ENCODE results near the gene RARG. TPM values are rescaled to one million over a fixed set of nuclear protein-coding genes. Genes with fewer than 3 reads are reported as not detected.
A peak's percentile ranks its signal among the peaks of the same experiment; 100 is the strongest.

Gene RARG
- total and polyA plus RNA-seq, 9 donors, result 8.7 to 37.0 (median 25.8) TPM

DNA sequence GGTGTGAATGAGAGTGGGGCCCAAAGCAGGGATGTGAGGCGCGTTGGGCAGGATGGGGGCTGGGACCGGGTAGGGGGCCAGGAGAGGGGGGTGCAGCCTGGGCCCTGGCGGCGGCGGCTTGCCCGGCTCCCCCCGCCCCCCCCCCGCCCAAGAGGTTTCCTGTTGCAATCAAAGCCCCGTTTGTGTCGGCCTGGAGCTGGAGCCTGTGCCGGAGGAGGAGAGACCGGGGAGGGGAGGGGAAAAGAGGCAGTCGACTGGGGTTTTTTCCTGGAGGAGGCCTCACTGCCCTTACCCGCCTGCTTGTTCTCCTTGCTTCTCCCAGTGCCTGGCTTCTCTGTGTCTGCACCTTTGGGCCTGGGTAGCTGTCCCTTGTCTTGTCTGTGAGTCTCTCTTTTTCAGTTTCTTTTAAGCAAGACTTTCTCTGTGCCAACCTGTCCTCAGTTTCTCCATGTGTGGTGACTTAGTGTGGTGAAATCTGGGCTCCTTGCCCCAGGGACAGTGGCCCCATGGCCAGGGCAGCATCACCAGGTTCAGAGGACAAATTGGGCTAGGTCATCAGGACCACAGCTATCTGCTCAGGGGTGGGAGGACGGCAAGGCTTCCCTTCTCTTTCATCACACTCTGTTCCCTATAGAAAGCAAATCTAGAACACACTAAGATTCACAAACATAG is 8.5 kb downstream of the RARG start:
- Histone ChIP-seq H3K4me3 (no peak overlapping the region), H3K9me3 (no peaks in the 10 kb centered on the region), H3K27ac (peak overlapping the region in 1 of 2 donors; percentile 99), H3K36me3 (no peaks in the 10 kb centered on the region), H3K27me3 (no peaks in the 10 kb centered on the region), H3K4me1 (ENCODE audit: insufficient read depth) (peaks cover 4% of the 10 kb centered on the region)
- peak in 2 of 5 donors; percentile 35 to 56 for DNase-seq
- 29 to 36% (median 31%) methylated on average over 16 of the region's 16 CpGs for WGBS, 3 donors
- intact Hi-C loops (cut with DNase I), result no loop called here
- no peak for TF ChIP-seq POLR2A (IDR thresholded peaks at IDR 0.05)
- TF ChIP-seq EP300 (IDR thresholded peaks at IDR 0.05), result no peak
- no peak for TF ChIP-seq CTCF (IDR thresholded peaks at IDR 0.05)

- no peak overlapping the region for H3K4me3 ChIP-seq
- H3K27ac ChIP-seq, result peak overlapping the region; percentile 43 to 99
- intact Hi-C loops (cut with DNase I), result no loop called here
- DNase-seq, result no peak
- H3K9me3 ChIP-seq, result no peaks in the 10 kb centered on the region
- peaks cover 6% of the 10 kb centered on the region for H3K4me1 ChIP-seq (ENCODE audit: insufficient read depth)
- no peaks in the 10 kb centered on the region for H3K36me3 ChIP-seq
- TF ChIP-seq EP300 (IDR thresholded peaks at IDR 0.05) (no peak), POLR2A (IDR thresholded peaks at IDR 0.05) (no peak), CTCF (IDR thresholded peaks at IDR 0.05) (no peak)
- H3K27me3 ChIP-seq, result no peaks in the 10 kb centered on the region
- 60 to 77% (median 72%) methylated on average over 4 of the region's 4 CpGs for WGBS, 3 donors
Measured at GRCh38 chr12:53222806-53223261, 9.2 kb downstream of the RARG start.

GRCh38 chr12:53222170-53222721 is 9.8 kb downstream of the RARG start:
- WGBS, 3 donors, result 36 to 45% (median 44%) methylated on average over 5 of the region's 5 CpGs
- intact Hi-C loops (cut with DNase I), result no loop called here
- H3K4me3 ChIP-seq, result peak overlapping the region; percentile 79
- peak overlapping the region; percentile 83 to 99 for H3K27ac ChIP-seq
- H3K27me3 ChIP-seq, result no peaks in the 10 kb centered on the region
- no peaks in the 10 kb centered on the region for H3K9me3 ChIP-seq
- H3K4me1 ChIP-seq (ENCODE audit: insufficient read depth), result peaks cover 12% of the 10 kb centered on the region
- no peak for TF ChIP-seq CTCF (IDR thresholded peaks at IDR 0.05)
- TF ChIP-seq EP300 (IDR thresholded peaks at IDR 0.05), result no peak
- TF ChIP-seq POLR2A (IDR thresholded peaks at IDR 0.05), result no peak
- no peak for DNase-seq
- no peaks in the 10 kb centered on the region for H3K36me3 ChIP-seq

GRCh38 chr12:53221203-53222080 is 10.6 kb downstream of the RARG start:
- peak; percentile 75 to 88 (median 86) for DNase-seq
- Histone ChIP-seq H3K27me3 (no peaks in the 10 kb centered on the region), H3K9me3 (no peaks in the 10 kb centered on the region), H3K36me3 (no peaks in the 10 kb centered on the region), H3K4me3 (peak overlapping the region; percentile 79), H3K4me1 (ENCODE audit: insufficient read depth) (peaks cover 17% of the 10 kb centered on the region), H3K27ac (peak overlapping the region; percentile 83 to 99)
- intact Hi-C loops (cut with DNase I), result no loop called here
- TF ChIP-seq CTCF (IDR thresholded peaks at IDR 0.05) (peak in 2 of 3 donors; percentile 17 to 25), EP300 (IDR thresholded peaks at IDR 0.05) (no peak), POLR2A (IDR thresholded peaks at IDR 0.05) (no peak)
- WGBS, 3 donors, result 1% methylated on average over 37 to 72 of the region's 72 CpGs
